Measurements from ENCODE around the gene MSI2. TPM values are rescaled to one million over a fixed set of nuclear protein-coding genes. Genes with fewer than 3 reads are reported as not detected.

Gene MSI2
- total and polyA plus RNA-seq, 4 donors = 9.4 to 64.0 (median 30.4) TPM

- H3K4me3 ChIP-seq = no peak overlapping the region
- no peaks in the 10 kb centered on the region for H3K27me3 ChIP-seq (ENCODE audit: control insufficient read depth in 3 of 3, insufficient read depth in 3 of 3, low read length in 2 of 3)
- no peak overlapping the region for H3K9ac ChIP-seq (ENCODE audit: insufficient read depth in 1 of 2, low read length in 2 of 2)
- H3K9me3 ChIP-seq (ENCODE audit: control insufficient read depth in 4 of 4, insufficient read depth in 3 of 4, low read length in 3 of 4) = no peaks in the 10 kb centered on the region
- H3K27ac ChIP-seq (ENCODE audit: low read depth in 1 of 2, low read length in 1 of 2) = no peak overlapping the region
- peaks cover 0 to 17% (median 0%) of the 10 kb centered on the region in 5 donors for H3K4me1 ChIP-seq (ENCODE audit: control insufficient read depth in 5 of 5, insufficient read depth in 5 of 5, low read length in 5 of 5)
- ATAC-seq (ENCODE audit: insufficient read depth, low FRiP score) (no peak), DNase-seq (no peak)
- H3K36me3 ChIP-seq (ENCODE audit: control insufficient read depth in 4 of 4, insufficient read depth in 4 of 4, low read length in 4 of 4) = no peaks in the 10 kb centered on the region
- TF ChIP-seq CTCF (IDR thresholded peaks at IDR 0.05; ENCODE audit: control extremely low read depth, extremely low read depth) = no peak
- WGBS, 2 donors = 90 to 92% methylated on average over 9 of the region's 9 CpGs
Measured at GRCh38 chr17:57341611-57342540, 85.6 kb downstream of the MSI2 start.

- H3K27ac ChIP-seq (ENCODE audit: low read depth in 1 of 2, low read length in 1 of 2) = no peak overlapping the region
- TF ChIP-seq CTCF (IDR thresholded peaks at IDR 0.05; ENCODE audit: control extremely low read depth, extremely low read depth) = no peak
- H3K4me1 ChIP-seq (ENCODE audit: control insufficient read depth in 5 of 5, insufficient read depth in 5 of 5, low read length in 5 of 5) = peaks cover 0 to 17% (median 0%) of the 10 kb centered on the region in 5 donors
- no peak overlapping the region for H3K4me3 ChIP-seq
- peaks cover 0 to 4% (median 2%) of the 10 kb centered on the region in 4 donors for H3K36me3 ChIP-seq (ENCODE audit: control insufficient read depth in 4 of 4, insufficient read depth in 4 of 4, low read length in 4 of 4)
- 85 to 86% methylated on average over 4 of the region's 4 CpGs for WGBS, 2 donors
- H3K9ac ChIP-seq (ENCODE audit: insufficient read depth in 1 of 2, low read length in 2 of 2) = no peak overlapping the region
- DNase-seq = no peak
- no peak for ATAC-seq (ENCODE audit: insufficient read depth, low FRiP score)
- H3K27me3 ChIP-seq (ENCODE audit: control insufficient read depth in 3 of 3, insufficient read depth in 3 of 3, low read length in 2 of 3) = no peaks in the 10 kb centered on the region
- H3K9me3 ChIP-seq (ENCODE audit: control insufficient read depth in 4 of 4, insufficient read depth in 3 of 4, low read length in 3 of 4) = no peaks in the 10 kb centered on the region
Measured at GRCh38 chr17:57342963-57343589, 86.8 kb downstream of the MSI2 start.

GRCh38 chr17:57343717-57344116 is 87.4 kb downstream of the MSI2 start:
- 92 to 93% methylated on average over 5 of the region's 5 CpGs for WGBS, 2 donors
- ATAC-seq (ENCODE audit: insufficient read depth, low FRiP score) (no peak), DNase-seq (no peak)
- Histone ChIP-seq H3K27me3 (ENCODE audit: control insufficient read depth in 3 of 3, insufficient read depth in 3 of 3, low read length in 2 of 3) (no peaks in the 10 kb centered on the region), H3K9ac (ENCODE audit: insufficient read depth in 1 of 2, low read length in 2 of 2) (no peak overlapping the region), H3K27ac (ENCODE audit: low read depth in 1 of 2, low read length in 1 of 2) (no peak overlapping the region), H3K4me3 (no peak overlapping the region), H3K4me1 (ENCODE audit: control insufficient read depth in 5 of 5, insufficient read depth in 5 of 5, low read length in 5 of 5) (peaks cover 0 to 17% (median 0%) of the 10 kb centered on the region in 5 donors), H3K9me3 (ENCODE audit: control insufficient read depth in 4 of 4, insufficient read depth in 3 of 4, low read length in 3 of 4) (no peaks in the 10 kb centered on the region), H3K36me3 (ENCODE audit: control insufficient read depth in 4 of 4, insufficient read depth in 4 of 4, low read length in 4 of 4) (peaks cover 0 to 6% (median 2%) of the 10 kb centered on the region in 4 donors)
- TF ChIP-seq CTCF (IDR thresholded peaks at IDR 0.05; ENCODE audit: control extremely low read depth, extremely low read depth) = no peak
